GM21515 (cell line): ENCODE results near the gene EHD3.

Experiments used
- ATAC-seq: cut with Tn5 transposase; IDR thresholded peaks from one replicate; pipeline ENCODE4 v1.9.1; 2021; ENCODE audit not compliant: unreplicated experiment

EHD3 gene

GRCh38 chr2:31212659-31213600, 21.0 kb upstream of the EHD3 start:
- no peak for ATAC-seq

DNA sequence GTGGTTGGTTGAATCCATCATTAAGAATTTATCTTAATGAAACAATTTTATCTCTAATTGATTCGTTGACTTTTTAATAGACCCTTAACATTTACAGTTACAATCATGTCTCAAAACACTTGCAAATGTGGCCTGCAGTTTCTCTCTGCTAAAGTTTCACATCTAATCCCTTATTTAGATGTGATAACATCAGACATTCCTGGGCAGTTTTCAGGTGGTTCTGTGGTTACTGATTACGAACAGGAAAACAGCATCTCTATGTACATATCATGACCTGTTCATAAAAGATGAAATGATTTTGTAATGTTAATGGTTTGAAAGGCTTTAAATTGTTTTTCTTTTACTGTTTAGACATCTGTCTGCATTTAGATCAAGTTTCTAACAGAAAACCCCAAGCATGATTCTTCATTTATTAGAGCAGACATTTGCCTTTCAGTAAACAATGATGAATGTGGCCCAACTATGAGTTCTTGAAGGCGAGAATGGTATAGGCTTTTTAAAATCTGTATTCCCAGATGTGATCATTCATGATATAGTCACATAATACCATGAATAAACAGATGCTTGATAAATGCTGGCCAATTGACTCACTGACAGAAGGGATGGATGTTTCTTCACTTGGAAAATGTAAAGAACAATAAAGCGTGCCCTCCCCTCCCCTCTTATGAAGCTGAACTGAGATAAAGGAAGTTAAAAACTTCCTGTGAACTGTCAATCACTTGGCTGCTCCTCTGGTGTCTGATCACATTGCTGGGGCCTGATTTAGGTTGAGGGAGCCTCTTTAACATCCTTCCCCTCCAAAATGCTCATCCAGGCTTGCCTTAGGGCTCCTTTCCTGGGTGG, 20.1 kb upstream of the EHD3 start:
- no peak for ATAC-seq

GRCh38 chr2:31214444-31214915, 19.5 kb upstream of the EHD3 start:
- ATAC-seq: no peak

DNA sequence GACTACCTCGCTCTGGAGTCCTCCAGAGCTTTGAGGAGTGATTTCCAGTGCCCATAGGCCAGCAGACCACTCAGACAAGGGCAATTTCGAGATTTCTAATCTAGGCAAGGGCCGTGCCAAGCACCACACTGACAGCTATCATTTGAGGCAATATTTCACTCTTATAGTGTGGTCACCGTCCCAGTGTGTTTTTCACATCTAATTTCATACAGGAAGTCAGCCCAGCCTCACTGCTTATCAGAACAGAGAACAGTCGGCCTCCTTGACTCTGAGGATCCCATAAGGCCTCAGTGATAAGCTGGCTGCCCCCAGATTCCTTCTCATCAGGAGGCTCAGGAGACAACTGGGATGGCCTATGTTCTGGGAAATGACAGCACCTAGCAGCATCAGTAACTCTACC, 17.2 kb upstream of the EHD3 start:
- ATAC-seq: peak; percentile 57

GRCh38 chr2:31217465-31218200, 16.3 kb upstream of the EHD3 start, which contains the start of gene CAPN14:
Gene CAPN14, minus strand, starts transcription at chr2:31217515. Its CDS starts 12,068 bp downstream, at chr2:31205447.
- no peak for ATAC-seq

- peak; percentile 74 for ATAC-seq
Measured at GRCh38 chr2:31219131-31219969, 14.6 kb upstream of the EHD3 start.

DNA sequence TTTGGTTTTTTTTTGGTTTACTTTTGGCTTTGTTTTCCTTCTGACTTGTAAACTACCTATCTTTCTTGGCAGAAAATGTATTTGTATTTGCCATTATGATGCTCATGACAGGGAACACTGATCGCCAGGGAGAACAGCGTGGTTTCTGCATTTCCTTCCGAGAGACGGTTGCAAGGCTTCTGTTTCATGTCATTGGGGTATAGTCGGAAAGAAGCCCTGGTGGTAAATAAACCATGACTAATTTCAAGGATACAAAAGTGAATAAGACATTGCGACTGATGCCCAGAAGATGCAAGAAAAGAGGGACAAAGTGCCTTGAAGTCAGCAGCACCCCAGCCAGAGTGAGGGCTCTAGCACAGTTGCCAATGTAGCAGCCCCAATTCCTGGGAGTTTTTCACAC, 12.4 kb upstream of the EHD3 start:
- ATAC-seq: no peak

DNA sequence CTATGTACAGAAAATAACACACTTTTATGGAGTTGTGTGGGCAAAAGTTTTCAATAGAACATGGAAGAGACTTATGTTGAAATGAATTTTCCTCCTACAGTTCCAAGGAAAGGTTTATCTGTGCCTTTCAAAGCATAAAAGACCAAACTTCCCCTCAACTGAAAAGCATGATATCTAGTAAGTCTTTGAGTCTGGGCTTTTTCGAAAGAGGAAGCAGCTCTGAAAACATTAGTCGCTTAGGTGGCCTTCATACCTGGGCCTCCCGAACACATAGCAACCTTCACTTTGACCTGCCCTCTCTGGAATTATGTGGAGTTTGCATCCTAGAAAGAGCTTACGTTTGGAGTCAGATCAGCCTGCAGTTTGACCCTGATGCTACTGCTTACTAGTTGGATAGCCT, 11.9 kb upstream of the EHD3 start:
- ATAC-seq: no peak

- no peak for ATAC-seq
Measured at GRCh38 chr2:31223026-31223425, 10.9 kb upstream of the EHD3 start.

- no peak for ATAC-seq
Measured at GRCh38 chr2:31223749-31224148, 10.2 kb upstream of the EHD3 start.

DNA sequence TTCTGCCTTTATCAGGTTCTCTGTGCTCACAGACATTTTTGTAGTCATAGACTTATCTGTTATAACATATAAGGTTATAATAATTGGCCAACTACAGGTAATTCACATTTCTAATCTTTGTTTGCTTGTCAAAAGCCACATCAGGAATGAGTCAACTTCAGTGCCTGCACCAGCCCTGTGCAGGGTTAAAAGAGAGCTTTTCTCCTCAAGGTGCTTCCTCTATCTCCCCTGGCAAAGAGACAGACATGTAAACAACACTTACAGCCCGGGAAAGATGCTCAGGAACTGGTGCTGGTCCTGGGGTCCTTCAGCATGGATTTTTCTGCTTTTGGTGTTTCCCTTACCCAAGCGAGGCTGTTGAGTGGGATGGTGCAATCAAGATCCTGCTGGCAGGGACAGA, 7.7 kb upstream of the EHD3 start:
- no peak for ATAC-seq

- ATAC-seq: no peak
Measured at GRCh38 chr2:31227110-31227509, 6.8 kb upstream of the EHD3 start.

- ATAC-seq: no peak
Measured at GRCh38 chr2:31227711-31228125, 6.2 kb upstream of the EHD3 start.

GRCh38 chr2:31228717-31229116, 5.2 kb upstream of the EHD3 start:
- ATAC-seq: no peak

GRCh38 chr2:31230751-31231150, 3.2 kb upstream of the EHD3 start:
- ATAC-seq: no peak

DNA sequence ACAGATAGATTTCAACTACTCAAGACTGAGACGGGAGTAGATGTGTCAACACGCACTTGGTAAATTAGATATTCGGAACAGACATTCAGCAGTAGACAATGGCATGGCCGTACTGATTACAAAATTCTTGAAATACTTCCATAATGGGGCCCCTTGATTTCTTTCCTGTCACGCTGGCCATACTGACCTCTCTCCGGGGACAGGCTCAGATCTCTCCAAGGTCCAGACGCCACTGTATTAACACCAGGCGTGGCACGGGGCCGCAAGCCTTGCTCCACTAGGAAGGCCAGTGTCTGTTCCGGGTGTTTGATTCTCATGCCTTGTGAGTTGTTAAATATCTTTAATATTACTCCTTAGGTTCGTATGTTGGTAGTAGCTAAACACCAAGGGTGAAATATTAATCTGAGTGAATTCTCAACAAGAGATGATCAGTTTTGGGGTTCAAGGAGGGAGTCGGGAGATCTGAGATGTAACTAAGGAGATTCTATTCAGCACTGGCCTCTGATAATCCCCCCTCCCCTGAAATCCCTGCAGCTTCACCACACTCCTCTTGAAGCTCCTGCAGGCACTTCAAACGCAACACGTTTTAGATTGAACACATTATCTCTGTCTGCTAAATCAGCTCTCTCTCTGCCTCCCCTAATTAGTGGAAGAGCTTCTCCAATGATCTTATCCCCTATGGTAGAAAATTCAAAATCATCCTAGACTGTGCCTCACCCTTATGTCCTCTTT, 2.2 kb upstream of the EHD3 start:
- no peak for ATAC-seq

- no peak for ATAC-seq
Measured at GRCh38 chr2:31232586-31232985, 1.4 kb upstream of the EHD3 start.

- no peak for ATAC-seq
Measured at GRCh38 chr2:31233231-31233630, 721 bp upstream of the EHD3 start.

DNA sequence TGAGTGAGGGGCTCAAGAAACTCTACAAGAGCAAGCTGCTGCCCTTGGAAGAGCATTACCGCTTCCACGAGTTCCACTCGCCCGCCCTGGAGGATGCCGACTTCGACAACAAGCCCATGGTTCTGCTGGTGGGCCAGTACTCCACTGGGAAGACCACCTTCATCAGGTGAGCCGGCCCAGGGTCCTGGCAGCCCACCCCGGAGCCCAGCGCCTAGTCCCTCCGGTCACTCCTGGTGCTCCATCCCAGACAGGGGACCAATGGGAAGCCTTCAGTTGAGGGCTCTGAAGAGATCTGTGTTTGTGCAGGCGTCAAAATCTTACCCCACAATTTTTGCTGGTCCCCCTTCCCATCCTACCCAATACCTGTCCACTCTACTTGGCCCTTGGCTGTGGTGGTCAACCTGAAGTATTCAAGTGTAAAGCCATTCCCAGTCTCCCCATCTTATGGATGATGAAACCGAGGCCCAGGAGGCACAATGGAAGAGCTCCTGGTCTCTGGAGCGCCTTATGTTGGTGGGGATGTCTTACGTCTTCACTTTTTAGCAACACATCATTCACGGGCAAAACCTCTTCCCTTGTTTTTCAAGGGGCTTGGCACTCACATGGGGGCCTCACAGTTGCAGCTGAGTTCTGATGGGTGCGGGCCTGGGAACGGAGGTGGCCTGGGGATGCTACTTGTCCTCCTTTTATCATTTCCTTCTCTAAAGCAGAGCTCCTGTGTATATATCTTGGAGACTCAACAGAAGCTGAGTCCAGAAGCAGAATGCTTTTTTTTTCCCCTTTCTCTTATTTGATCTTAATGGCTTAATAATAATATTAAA, 941 bp downstream of the EHD3 start:
- no peak for ATAC-seq
